GM18861 (cell line): ENCODE data around the gene GABBR2.
A peak's percentile ranks its signal among the peaks of the same experiment; 100 is the strongest.

Experiments used
- ATAC-seq: cut with Tn5 transposase; IDR thresholded peaks from one replicate; pipeline ENCODE4 v1.9.1; 2021; ENCODE audit not compliant: unreplicated experiment

Gene GABBR2

DNA sequence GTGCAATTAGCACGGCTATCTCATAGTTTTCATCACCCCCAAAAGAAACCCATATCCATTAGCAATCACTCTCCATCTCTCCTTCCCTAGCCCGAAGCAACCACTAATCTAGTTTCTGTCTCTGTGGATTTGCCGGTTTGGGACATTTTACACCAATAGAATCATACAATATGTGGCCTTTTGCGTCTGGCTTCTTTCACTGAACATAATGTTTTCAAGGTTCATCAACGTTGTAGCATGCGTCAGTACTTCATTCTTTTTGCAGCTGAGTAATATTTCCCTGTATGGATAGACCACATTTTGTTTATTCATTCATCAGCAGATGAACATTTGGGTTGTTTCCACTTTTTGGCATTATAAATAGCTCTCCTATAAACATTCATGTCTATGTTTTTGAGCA lies 377.9 kb downstream of the GABBR2 start:
- ATAC-seq, result no peak

DNA sequence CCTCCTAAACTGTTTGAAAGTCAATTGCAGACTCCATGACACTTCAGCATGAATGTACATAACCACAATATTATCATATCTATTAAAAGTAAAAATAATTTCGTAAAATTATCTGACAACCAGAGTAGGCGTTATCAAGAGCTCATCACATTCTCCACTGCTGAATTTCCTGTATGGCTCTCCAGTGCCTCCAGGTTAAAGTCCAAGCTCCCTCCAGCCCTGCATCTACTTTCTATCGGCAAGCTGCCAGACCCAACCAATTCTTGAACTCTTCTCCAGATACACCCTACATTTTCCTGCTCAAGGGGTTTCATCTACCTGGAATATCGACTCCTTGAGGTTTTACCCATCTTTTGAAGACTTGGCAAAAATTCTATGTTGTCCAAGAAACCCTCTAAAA lies 378.8 kb downstream of the GABBR2 start:
- no peak for ATAC-seq

DNA sequence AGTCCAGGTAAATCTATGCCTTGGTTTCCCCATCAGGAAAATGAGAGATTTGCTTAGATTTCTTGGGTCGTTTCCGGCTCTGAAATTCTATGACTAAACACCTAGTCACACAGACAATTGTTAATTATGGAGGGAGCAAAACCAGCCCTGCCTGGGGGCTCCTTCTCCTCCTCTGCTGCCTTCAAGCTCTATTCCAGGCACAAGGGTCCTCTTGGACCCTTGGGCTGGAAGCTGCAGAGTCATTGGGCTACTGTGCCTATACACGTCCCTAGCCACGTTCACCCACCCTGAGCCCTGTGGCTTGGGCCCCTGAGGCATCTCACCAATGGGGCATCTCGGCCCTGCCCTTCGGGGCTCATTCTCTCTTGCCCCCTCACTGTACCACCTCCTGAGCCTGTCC lies 379.5 kb downstream of the GABBR2 start:
- ATAC-seq, result no peak

GRCh38 chr9:98328770-98329169 lies 380.0 kb downstream of the GABBR2 start:
- no peak for ATAC-seq

GRCh38 chr9:98328141-98328540 lies 380.6 kb downstream of the GABBR2 start:
- no peak for ATAC-seq

- no peak for ATAC-seq
These were observed 381.5 kb downstream of the GABBR2 start for GRCh38 chr9:98327249-98327561.

- no peak for ATAC-seq
These were observed 382.1 kb downstream of the GABBR2 start for GRCh38 chr9:98326459-98327248.

DNA sequence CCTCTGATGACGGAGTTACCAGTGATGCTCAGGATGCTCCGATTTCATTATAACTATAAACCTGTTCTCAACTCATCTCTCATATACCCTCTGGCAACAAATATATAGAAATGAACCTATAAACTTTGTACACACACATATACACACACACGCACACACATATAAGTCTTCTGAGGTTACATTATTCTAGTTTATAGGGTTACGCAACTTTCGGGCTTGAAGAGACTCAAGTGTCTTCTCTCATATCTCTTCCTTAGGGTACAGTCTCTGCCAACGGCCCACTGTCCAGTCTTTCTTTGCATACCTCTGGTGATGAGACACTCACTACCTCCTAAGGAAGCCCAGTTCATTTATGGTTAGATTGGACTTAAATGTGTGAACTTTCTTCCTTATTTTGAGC lies 383.9 kb downstream of the GABBR2 start:
- ATAC-seq, result no peak

DNA sequence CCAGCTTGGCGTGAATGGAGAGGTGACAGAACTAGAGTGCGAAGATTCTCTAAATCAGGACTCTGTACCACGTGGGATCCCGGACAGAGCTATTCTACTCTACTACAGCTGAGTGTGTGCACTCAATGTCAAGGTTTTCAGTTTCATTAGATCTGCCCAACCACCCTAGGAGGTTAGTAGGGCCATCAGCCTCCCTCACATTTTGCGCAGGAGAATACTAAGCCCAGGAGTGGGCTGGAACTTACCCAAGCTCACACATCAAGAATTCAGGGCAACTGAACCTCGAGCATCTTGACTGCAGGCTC lies 385.0 kb downstream of the GABBR2 start:
- ATAC-seq, result no peak

DNA sequence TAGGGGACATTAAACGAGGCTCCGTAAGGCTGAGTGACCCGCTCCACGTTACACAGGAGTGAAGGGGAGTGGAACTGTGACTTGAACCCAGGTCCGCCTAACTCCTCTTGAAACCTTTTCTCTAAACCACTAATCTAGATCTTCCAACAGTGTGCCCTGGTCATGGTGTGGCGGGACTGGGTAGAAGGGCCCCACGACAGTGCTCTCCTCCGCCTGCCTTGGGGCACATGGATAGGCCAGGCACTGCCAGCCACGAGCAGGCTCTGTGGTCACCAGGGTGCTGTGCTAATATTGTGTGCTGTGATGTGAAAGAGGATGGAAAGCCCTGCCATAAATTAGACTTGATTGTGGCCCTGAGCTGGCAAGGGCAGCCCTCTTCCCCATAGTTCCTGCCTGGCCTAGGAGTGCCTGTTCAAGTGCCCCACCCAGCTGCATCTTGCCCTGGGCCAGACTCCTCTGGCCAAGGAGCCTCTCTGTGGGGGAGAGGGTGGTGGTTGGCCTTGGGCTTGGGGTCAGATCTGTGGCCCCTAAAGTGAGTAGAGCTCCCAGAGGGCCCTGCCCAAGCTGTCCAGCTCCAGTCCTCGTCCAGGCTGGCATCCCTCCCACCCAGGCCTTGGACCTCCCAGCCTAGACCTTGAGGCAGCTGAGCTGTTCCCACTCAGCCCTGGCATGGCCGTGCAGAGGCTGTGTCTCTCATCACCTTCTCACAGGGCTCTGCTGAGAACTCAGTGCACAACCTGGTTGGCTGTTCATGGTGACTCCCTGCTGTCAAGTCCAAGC lies 385.5 kb downstream of the GABBR2 start:
- no peak for ATAC-seq

GRCh38 chr9:98321269-98321668 lies 387.5 kb downstream of the GABBR2 start:
- ATAC-seq, result no peak

DNA sequence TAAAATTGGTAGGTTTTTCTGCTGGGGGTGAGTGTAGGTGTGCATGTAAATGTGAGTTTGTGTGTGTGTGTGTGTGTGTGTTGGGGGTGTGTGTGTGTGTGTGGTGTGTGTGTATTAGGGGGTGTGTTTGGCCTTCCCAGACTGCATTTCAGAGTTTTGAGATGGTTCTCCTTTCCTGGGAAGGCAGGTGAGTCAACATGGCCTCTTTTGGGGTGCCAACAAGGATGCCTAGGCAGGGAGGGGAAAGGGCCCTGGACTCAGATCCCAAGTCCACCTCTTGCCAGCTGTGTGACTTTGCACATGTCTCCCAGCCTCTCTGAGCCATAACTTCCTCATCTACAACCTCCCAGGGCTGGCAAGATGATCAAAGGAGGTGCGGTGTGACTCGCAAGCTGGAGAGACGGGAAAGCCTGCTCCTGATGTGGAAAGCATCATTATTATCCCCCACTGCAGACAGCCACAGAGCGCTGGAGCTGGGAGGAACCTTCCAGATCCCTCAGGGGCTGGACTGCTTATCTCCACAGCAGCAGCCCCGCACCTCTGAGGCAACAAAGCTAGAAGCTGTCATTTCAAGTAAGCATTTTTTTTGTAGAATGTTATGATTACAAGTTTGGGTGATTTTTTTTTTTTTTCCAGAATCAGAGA lies 389.8 kb downstream of the GABBR2 start:
- no peak for ATAC-seq

DNA sequence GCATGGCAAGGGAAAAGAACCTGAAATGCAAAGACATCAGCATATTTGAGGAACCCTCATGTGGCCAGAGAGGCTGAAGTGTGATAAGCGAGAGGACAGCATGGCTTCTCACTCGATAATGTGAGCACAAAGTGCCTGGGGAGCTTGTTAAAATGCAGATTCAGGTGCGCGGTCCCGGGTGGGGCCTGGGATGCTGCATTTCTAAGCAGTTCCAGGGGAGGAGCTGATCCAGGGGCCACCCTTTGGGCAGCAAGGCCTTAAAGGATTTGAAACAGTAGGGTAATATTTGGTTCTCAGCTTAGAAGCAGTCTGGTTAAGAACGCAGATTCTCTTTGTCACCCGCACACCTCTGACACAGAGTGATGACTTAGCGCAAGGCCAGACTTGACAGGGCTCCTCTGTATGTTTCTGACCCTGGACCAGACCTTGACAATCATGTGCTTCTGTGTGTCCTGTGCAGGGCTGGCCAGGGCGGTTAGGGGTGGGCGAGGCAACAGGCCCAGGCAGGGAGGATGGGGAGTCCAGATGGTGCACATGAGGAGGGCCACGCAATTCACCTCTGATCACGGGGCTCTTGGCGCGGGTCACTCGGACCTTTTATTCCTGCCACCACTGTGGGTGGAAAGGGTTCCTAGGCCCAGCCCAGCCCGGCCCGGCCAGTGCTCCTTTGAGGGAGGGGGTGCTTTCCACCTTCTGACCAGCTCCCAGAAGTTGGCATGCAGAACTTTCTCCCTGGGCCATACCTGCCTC lies 390.5 kb downstream of the GABBR2 start:
- ATAC-seq, result no peak

GRCh38 chr9:98317134-98317857 lies 391.4 kb downstream of the GABBR2 start:
- ATAC-seq, result no peak

DNA sequence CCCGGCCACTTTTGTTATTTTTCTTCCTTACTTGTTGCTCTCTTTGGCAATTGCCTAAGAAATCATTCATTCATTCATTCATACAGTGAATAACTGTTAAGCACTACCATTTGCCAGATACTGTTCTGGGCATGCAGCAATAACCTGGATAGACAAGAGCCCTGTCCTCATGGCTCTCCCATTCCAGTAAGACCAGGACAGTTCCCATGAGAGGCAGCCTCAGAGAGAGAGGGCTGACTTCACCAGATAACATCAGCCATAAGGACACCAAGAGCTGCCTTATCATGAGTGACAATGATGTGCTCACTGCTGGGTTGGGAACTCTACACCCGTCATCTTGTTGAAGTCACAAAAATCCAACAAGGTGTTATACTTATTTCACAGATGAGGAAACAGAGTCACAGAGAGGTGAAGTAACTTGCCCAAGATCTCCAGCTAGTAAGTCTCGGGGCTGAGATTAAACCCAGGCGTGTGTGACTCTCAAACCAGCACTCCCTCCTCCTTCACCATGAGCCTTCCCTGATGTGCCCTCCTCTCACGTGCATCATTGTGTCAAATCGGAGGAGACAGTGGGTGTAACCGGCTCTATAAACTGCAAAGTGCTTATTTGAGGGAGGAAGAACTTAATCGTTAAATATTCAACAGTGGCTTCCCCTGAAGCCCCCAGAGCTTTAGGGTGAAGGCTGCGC lies 392.1 kb downstream of the GABBR2 start:
- ATAC-seq, result no peak

- ATAC-seq, result peak; percentile 63
These were observed 393.1 kb downstream of the GABBR2 start for GRCh38 chr9:98315551-98316060.

- ATAC-seq, result no peak
These were observed 393.7 kb downstream of the GABBR2 start for GRCh38 chr9:98315067-98315453.

GRCh38 chr9:98314381-98315066 lies 394.2 kb downstream of the GABBR2 start:
- no peak for ATAC-seq

DNA sequence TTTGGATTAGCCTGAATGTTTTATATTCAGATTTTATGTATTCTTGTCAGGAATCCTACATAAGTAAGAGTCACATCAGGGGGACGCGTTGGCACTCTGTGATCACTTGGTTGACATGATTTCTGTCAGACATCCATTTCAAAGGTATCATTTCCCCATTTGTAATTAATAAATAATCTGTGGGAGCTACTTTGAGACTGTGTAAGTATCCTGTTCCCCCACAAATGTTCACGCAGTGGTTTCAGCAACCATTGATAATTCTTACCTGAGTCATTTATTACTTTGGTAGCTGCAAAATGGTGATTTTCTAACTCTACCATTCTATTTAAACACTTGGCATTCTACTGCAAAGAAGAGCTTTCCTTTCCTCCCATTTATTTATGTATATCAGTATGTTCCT lies 396.4 kb downstream of the GABBR2 start:
- ATAC-seq, result peak; percentile 60

GRCh38 chr9:98311541-98311940 lies 397.2 kb downstream of the GABBR2 start:
- ATAC-seq, result no peak
